Muscle of arm (tissue), 12 donors: ENCODE results near the gene SLC2A13. TPM values are rescaled to one million over a fixed set of nuclear protein-coding genes. Genes with fewer than 3 reads are reported as not detected.
"Not testable (repeated sequence)": the region's sequence is repeated elsewhere in the genome, so short reads cannot be mapped to it uniquely, and the experiment has no call there.

Source experiments
- DNase-seq: peaks from one replicate; pipeline ENCODE4 v3.0.0-alpha.2; 2013
- polyA plus RNA-seq, 12 donors: library from polyadenylated mRNA; unstranded; fragments of 120-200 nt; gene quantifications; one replicate each; pipeline ENCODE4 v1.2.1, GENCODE V29; 2013; ENCODE audit not compliant: insufficient read length in 12 of 12

SLC2A13 gene
- polyA plus RNA-seq, 12 donors, result 3.6 to 7.6 (median 4.5) TPM; not detected in 1

DNA sequence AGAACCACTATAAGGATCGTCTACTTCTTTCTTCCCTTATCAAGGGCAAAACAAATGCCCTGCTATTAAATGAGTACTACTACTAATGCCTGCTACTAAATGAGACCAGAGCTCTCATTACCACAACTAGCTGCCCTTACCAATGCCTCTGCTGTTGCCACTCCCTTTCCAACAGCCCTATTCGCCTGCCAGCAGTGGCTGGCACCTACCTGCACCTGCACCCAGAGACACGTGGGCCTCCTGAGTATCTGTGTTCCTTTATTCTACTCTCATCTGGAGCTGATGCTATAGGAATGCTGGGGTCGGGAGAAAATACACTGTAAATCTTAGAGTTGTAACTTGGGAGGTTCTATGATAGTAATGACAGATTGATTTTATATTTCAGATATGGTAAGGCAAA is 174.7 kb downstream of the SLC2A13 start:
- no peak for DNase-seq

DNA sequence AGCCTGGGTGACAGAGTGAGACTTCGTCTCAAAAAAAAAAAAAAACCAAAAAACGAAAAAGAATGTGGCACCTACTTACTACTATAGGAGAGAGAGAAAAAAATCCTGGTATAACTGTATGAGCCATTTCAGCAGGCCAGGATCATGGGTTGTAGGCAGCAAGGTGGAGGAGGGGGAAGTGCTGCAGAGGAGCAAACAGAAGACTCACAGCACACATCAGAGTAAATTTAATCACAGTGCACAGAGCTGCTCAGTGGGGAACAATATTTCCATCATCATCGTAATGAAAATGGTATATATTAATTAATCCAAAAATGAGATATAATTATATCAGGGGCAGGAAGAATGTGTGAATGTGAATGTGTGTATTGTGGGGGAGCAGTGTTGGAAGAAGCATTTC is 175.8 kb downstream of the SLC2A13 start:
- no peak for DNase-seq

DNA sequence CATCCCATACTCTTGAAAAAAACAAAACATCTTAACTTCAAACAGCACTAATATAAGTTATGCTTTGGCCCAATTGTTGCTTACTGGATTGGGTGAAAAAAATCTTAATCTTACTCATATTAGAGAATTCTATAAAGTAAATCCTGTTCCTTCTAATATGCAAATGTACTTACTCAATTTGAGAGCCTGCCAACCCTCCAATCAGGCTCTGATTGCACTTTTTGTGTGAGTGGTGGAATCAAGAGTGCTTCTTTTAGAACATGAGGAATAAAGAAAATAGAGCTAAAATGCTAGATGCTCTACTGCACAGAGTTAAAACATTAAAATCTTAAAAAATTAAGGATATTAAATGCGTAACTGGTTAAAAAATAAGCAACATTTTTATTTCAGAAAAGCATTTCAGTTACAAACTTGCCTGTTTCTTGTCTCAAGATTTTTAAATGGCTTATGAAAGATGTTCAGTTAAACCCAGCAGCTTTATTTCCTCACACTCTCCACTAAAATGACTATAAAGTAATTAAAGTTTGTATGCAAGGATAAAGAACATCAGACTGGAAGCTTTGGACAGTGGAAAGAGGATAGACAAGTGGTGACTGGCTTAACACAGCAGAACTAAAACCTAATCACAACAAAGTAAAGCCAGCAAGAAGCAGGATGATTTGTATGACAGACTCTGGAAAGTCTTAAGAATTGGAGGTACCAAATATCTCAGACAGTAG is 177.5 kb downstream of the SLC2A13 start:
- no peak for DNase-seq

DNA sequence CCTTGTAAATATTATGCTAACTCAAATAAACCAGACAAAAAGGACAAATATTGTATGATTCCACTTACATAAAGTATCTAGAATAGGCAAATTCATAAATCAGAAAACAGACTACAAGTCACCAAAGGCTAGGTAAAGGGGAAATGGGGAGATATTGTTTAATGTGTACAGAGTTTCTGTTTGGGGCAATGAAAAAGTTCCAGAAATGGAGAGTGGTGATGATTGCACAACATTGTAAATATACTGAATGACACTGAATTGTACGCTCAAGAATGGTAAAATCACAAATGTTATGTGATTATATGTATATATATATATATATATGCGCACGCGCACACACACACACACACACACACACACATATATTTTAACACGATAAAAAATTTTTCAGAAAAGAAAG is 182.5 kb downstream of the SLC2A13 start:
- DNase-seq, result no peak

DNA sequence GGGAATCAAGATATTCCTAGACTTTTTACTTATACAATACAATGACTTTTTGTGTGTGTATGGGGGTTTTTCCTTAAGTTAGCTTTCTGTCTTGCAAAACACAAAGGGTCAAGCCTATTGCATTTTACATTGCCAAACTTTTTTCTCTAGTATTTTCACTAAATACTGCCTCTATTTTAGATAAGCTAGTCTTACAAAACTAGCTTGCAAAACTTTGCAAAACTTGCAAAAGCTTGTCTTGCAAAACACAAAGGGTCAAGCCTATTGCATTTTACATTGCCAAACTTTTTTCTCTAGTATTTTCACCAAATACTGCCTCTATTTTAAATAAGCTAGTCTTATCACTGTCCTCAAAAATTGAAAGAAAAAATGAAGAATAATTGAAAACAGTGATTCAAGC is 183.3 kb downstream of the SLC2A13 start:
- DNase-seq, result not testable (repeated sequence)

DNA sequence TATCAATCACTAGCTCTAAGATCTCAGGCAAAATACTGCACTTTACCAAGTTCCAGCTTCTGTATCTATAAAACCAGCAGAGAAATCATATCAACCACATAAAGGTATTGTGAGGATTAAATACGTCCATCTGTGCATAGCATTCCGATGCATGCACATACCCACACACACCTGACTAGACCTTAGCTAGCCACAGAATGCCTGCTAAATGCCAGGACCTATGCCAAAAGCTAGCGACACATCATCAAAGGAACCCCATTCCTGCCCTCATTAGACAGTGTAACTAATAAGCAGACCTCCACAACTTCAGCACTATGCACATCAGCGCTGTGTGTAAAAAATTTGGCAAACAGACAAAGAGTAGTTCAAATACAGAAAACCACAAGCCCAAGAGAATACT is 185.2 kb downstream of the SLC2A13 start:
- DNase-seq, result no peak

DNA sequence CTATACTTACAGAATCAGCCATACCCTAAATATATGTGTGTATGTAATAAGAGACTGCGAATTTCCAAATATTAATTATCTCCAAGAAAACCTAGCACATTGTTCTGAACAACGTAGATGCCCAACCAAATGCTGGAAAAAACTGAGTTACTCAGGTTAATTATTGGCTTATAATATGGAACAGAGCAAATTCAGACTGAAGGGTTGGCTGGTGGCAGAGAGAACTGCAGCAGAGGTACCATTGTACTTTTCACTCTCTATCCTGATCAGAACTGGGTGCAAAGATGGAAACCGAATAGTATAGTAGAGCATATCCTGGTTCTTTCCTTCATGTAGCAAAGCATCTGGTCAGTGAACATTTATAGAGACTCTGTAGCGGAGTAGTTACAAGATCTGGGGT is 185.7 kb downstream of the SLC2A13 start:
- no peak for DNase-seq

DNA sequence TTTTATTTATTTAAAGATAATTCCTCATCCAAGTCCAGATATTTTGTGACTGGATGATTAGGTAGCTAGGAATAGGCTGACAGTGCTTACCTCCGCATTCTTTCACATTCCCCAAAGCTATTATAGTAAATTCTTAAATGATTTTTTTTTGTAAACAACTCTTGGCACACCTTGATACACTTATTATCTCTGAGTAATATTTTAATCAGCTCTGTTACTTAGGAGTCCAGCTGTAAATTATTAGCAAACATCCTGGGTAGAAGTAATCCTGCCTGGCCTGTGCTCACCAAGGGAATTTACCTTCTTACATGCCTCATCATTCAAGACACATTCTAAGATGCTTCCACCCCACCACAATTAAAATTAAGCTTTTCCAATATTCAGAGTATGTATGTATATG is 186.1 kb downstream of the SLC2A13 start:
- no peak for DNase-seq

DNA sequence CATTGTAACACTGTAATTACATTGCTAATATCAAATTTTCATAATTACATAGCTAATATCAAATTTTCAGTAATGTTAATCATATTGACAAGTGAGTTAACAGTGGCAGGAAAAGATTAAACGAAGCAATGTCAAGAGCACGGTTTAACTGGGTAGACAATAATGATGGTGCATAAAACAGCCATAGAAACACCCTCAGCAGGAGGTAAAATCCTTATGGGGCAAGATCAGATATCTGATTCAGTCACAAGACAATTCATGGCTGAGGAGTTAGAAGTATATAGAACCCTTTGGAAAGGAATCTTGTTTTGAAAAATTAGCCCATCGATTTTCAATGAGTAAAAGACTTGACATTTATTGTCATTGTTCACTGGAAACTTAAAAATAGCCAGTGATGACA is 190.6 kb downstream of the SLC2A13 start:
- no peak for DNase-seq

DNA sequence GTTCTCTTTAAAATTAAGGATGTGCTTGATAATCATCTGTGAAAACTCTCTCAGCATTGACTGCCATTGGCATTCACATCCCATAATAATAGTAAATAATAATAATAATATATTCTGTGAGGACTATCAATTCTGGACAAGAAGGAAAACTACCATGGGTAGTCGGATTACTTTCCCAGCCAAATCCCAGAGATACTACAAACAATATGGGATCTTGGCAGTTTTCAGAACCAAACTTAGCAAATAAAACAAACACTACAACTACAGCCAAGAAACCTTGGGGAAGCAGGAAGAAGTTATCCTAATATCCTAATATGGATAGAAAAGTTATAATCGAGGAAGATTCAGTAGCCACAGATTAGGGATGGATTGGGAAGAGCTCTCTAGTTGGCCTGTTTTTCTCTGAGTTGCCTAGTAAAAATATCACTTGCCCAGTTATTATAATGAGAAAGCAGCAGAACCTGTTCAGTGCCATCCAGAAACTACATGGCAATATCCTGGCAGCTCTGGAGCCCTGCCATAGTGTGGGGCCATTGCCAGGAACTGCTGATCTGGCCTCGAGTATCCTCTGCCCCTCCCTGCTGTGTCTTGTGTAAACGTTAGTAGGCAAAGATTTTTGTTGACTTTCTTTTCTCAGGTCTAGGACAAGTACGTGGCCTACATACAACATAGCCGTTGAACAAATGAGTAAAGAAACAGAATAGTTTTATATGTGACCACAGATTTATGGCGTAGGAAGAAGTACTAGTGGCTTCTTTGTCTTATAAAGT is 193.5 kb downstream of the SLC2A13 start:
- no peak for DNase-seq

DNA sequence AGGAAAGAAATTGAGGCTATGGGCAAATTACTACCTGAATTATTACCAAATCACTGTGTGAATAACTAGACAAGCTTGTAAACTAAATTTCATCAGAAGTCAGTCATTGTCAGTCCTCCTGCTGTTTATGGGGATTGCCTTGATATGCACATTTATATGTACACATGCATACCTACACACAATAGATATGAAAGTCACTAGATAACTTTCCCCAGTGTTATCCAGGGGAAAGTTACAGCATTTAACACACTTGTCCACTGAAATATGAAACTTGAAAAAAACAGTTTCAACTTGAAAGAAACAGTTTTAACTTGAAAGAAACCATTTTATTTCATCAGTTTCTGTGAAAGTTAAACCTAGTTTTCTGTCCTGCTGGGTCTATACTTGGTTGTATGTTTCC is 199.6 kb downstream of the SLC2A13 start:
- DNase-seq, result no peak

DNA sequence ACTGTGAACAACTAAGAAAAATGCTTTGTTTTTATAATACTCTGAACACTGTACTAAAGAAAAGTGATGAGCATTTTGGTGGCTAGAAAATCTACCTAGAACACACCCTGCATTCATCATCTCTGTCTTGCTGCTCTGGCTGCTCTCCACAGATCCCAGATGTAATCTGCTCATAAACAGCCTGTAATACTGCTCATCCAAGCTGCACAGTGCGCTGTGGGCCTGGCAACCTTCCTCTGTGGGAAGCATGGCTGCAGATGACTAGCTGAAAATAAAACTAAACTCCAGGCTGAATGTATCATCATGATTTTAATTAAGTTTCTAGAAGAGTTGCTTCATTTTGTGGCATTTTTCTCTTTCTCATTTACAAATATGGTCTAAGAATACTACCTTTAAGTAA is 200.7 kb downstream of the SLC2A13 start:
- DNase-seq, result peak; percentile 61

DNA sequence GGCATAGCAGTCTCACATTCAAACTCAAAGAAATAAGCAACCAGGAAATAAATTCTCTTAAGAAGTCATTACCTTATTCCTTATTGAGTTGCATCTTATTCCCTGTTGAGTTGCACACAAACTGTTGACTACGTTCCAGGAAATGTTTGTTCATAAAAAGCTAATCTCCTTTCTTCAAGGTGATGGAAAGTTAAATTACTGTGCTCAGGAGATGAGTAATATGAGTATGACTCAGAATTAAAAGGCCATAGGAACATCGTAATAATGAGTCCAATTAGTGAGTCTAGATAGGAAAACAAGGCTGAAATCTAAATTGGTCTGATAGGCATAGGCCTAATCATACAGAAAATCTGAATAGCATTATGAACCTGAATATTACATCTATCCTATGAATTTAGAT is 203.1 kb downstream of the SLC2A13 start:
- DNase-seq, result no peak

DNA sequence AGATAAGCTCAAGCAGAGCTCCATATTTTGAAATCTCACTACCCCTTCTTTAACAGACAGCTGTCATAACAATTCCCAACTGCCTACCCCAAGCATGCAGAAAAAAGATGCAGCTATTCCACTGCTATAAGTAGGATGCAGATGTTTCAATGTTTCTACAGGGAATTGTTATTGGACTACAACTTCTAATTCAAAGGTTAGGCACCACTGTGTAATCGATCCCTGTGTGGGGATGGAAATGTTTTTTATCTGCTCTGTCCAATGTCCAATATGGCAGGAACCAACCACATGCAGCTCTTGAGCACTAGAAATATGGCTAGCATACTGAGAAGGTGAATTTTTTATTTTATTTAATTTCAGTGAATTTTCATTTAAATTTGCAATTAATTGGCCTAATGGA is 208.6 kb downstream of the SLC2A13 start:
- DNase-seq, result no peak

DNA sequence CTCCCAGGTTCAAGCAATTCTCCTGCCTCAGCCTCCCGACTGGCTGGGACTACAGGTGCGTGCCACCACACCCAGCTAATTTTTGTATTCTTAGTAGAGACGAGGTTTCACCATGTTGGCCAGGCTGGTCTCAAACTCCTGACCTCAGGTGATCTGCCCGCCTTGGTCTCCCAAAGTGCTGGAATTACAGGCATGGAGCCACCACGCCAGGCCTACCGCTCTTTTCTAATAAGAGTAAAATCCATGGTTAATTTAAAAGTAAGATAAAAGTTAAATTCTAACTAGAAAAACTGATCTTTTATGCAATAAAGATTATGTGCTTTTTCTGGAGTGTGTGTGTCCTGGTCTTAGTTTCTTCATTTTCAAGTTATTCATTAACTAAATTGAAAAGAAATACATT is 212.5 kb downstream of the SLC2A13 start:
- DNase-seq, result not testable (repeated sequence)

DNA sequence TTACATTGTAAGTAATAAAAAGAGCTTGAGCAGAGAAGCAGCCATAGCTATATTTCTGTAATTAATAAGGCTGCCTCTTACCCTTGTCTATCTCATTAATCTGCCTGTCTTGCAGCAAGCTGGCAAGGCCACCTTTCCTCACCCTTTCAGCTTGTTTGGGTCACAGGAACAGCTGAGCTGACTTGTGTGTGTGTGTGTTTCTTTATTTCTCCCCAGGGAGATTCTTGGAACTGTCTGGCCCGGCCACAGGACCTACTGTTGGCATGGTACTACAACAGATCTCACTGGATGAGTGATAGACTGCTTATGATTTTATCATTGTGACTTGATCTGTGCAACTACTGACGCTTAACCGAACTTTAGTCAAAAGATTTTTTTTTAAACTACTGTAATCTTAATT is 213.7 kb downstream of the SLC2A13 start:
- DNase-seq, result no peak

DNA sequence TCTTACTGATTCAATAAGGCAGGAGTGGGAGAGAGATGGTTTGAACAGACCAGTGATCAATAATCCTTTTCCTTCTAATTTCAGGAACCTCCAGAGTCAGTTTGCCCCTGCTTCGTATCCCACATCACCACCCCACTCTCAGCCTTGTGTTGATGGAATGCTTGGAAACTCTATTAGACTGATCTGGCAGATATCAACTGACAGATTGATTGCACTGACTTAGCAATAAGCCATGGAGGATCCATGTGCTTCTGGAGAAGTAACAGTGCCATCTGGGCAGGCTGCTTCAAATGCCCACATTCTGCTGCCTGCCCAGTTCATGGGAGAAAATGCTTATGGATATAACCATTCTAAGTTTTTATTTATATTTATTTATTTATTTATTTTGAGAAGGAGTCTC is 218.0 kb downstream of the SLC2A13 start:
- DNase-seq, result no peak

DNA sequence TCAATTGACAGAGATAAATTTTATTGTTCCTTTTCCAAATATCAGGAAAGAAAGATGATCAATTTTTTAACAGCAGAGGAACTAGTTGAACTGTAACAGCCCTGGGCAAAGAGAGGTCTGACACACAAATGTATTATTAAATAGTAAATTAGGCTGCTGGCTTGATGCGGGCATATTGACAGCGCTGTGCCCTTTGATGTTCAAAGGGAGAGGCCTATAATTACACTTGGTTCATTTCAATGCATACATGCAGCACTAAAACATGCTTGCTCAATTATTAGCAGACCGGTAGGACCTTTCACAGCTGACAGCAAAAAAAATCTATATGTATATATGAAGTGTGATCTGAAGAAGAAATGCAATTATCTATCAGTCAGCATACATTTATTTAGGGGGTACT is 219.8 kb downstream of the SLC2A13 start:
- no peak for DNase-seq

DNA sequence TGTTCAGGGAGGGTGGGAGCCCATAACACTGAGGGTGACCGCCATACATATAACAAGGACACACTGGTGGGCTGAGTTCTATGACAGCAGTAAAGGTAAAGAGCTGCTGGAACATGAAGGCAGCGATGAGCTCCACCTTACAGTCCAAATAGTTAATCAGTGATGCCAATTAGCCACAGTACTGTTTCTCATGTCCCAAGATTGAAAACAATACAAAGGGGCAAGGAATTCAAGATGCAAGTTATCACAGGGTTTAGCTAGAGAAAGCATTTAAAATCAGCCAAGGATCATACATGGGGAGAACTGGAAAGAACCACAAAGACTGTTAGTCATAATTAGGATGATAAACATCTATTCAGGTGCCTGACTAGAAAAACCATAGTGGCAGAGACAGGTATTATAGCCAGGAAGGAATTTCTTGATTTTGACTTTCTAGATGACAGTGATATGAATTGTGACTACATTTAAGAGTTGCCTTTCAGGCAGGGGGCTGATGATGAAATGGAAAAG is 221.2 kb downstream of the SLC2A13 start:
- no peak for DNase-seq

DNA sequence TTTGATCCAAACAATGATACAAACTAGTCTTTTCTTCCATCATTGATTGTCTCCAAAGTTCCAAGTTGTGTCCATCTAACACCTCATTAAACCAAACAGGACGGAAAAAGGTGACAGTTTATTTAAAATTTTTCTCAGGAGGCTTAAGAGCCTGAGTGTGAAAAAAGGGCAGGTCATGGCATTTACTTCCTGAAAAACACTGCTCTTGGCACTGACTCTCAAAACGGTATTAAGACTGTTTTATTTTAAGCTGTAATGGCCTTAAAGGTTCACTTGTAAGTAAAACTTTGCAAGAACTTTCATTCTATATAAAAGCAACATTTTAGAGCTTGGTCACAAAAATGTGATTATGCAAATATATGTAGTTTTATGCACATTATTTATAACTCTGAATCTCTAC is 222.5 kb downstream of the SLC2A13 start:
- no peak for DNase-seq

DNA sequence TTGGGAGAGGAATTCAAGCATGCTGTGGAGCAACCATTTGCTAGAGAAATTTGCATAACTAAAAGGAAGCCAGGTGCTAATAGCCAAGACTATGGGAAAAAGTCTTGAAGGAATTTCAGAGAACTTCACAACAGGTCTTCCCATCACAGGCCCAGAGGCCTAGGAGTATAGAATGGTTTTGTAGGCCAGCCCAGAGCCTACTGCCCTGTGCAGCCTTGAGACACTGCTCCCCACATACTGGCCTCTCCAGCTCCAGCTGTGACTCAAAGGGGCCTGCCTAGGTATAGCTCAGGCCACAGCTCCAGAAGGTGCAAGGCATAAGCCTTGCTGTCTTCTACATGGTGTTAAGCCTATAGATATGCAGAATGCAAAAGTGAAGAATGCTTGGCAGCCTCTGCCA is 227.1 kb downstream of the SLC2A13 start:
- no peak for DNase-seq

DNA sequence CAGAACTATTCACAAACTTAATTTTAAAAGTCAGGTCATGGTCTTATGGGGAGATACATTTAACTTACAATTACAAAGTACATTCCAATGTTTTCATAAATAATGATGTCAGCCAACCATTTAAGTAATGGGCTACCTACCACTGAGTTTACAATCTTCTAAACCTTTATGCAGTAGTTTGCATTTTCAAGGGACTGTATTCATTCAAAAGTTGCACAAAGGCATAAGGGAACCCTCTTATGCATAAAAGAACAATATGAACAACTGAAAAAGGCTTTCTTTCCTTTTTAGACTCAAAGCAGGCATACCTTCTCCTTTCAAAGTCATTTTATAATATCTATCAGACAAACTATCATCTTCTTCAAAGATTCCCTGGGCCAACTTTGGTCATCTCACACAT is 230.2 kb downstream of the SLC2A13 start:
- no peak for DNase-seq

DNA sequence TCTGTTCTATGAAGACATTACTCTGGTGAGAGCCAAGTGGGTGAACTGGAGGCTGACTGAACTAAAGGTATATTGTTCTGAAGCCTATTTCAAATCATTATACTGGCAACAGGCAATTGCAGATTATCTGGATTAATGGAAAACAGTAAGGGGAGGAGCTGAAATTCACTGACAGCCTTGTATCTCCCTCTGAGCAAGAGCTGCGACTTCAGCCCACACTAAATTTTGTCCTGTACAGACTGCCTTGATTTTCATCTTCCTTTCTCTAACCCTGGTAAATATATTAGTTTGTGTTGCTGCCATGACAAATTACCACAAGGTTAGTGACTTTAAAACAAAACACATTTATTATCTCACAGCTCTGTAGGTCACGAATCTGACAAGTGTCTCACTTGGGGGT is 231.1 kb downstream of the SLC2A13 start:
- DNase-seq, result no peak

DNA sequence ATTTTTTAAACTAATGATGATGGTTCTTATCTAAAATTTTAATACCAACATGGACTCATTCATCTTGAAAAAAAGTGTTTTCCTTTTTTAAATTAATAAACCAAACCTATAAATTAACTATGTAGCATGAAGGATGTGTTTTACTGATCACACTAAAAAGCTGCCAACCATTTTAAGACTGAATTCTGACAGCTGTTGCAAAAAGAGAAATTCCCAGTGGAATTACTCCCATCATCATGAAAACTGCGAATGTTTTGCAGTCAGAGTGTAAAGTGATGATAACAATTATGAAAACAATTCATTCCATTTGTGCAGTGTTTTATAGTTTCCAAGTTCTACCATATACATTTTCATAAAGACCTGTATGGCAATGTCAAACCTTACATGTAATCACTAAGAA is 232.8 kb downstream of the SLC2A13 start:
- no peak for DNase-seq
